K562 (cell line): ENCODE results near the gene NQO2. TPM values are rescaled to one million over a fixed set of nuclear protein-coding genes. Genes with fewer than 3 reads are reported as not detected.

ENCODE experiments used
- ARID3A ChIP-seq: IDR thresholded peaks from 2 replicates; pipeline ENCODE4 v1.6.1; 2012; ENCODE audit warnings: low read depth, low read length, improper control_type of control experiment, borderline replicate concordance
- ATF1 ChIP-seq, 2 experiments: fragments of 450-650 bp in 1 of 2; IDR thresholded peaks; 2 replicates each; pipeline ENCODE4 v1.6.1; 2016; ENCODE audit warnings: missing compliant biosample characterization in 1 of 2, missing genetic modification characterization in 1 of 2
- CBFA2T3 ChIP-seq: fragments of 450-650 bp; IDR thresholded peaks from 2 replicates; pipeline ENCODE4 v1.6.1; 2017
- FIP1L1 ChIP-seq: fragments of 200-400 bp; formaldehyde crosslinking; IDR thresholded peaks from 2 replicates; pipeline ENCODE4 v1.6.1; 2018; ENCODE audit warnings: mild to moderate bottlenecking, low read depth, low read length; ENCODE audit not compliant: poor library complexity, severe bottlenecking
- FOXJ2 ChIP-seq: fragments of 200-800 bp; sonication (Bioruptor generic); IDR thresholded peaks from 2 replicates; pipeline ENCODE4 v1.6.1; 2016; ENCODE audit warnings: missing genetic modification characterization, missing compliant biosample characterization
- IRF1 ChIP-seq: sonication (generic); formaldehyde crosslinking; IDR thresholded peaks from 2 replicates; pipeline ENCODE4 v1.8.0; 2022; ENCODE audit warnings: missing genetic modification reagents, mild to moderate bottlenecking, borderline replicate concordance
- NCOA2 ChIP-seq, 2 experiments: fragments of 450-650 bp; IDR thresholded peaks; 2 replicates each; pipeline ENCODE4 v1.6.1; 2018; ENCODE audit warnings: mild to moderate bottlenecking in 2 of 2, moderate library complexity in 1 of 2; ENCODE audit not compliant: partially characterized antibody in 2 of 2
- NR2C2 ChIP-seq, 2 experiments: fragments of 200-800 bp in 1 of 2; sonication (Bioruptor generic) in 1 of 2; sonication (generic) in 1 of 2; formaldehyde crosslinking in 1 of 2; IDR thresholded peaks; 2 replicates each; pipeline versions ENCODE4 v1.6.1 to v1.8.0; 2016 to 2022; ENCODE audit warnings: mild to moderate bottlenecking in 1 of 2, missing compliant biosample characterization in 1 of 2, missing genetic modification characterization in 1 of 2, missing genetic modification reagents in 1 of 2
- NRF1 ChIP-seq, 2 experiments: fragments of 450-650 bp; IDR thresholded peaks in 1 of 2; conservative IDR thresholded peaks in 1 of 2; 2 replicates each; pipeline ENCODE4 v1.6.1; 2014; ENCODE audit warnings: mild to moderate bottlenecking in 2 of 2
- PCBP2 ChIP-seq: fragments of 200-400 bp; formaldehyde crosslinking; IDR thresholded peaks from 2 replicates; pipeline ENCODE4 v1.6.1; 2018; ENCODE audit warnings: low read length, low read depth, mild to moderate bottlenecking, moderate library complexity; ENCODE audit not compliant: poor library complexity, severe bottlenecking
- RBBP5 ChIP-seq: fragments of 200-600 bp; sonication (generic); IDR thresholded peaks from 2 replicates; pipeline ENCODE4 v1.6.1; 2012; ENCODE audit warnings: borderline replicate concordance, mild to moderate bottlenecking, low read length, control low read depth, inconsistent platforms; ENCODE audit not compliant: insufficient read depth, poor library complexity, severe bottlenecking
- ZNF133 ChIP-seq: fragments of 250-450 bp; sonication (Bioruptor Pico); IDR thresholded peaks from 2 replicates; pipeline ENCODE4 v1.4.0; 2020; ENCODE audit warnings: mild to moderate bottlenecking
- ZNF408 ChIP-seq: fragments of 250-450 bp; sonication (Bioruptor Pico); IDR thresholded peaks from 2 replicates; pipeline ENCODE4 v1.4.0; 2020; ENCODE audit warnings: low read depth, mild to moderate bottlenecking, moderate library complexity
- ZNF592 ChIP-seq: fragments of 450-650 bp; IDR thresholded peaks from 2 replicates; pipeline ENCODE4 v1.6.1; 2017; ENCODE audit warnings: antibody characterized with exemption, mild to moderate bottlenecking
- ZSCAN29 ChIP-seq: fragments of 450-650 bp; IDR thresholded peaks from 2 replicates; pipeline ENCODE4 v1.6.1; 2017
- polyA plus RNA-seq, 8 experiments: library from polyadenylated mRNA; depleted of rRNA in 4 of 8; stranded (reverse) in 5 of 8; unstranded in 3 of 8; fragments of >200 nt; fragmentation: Nextera tagmentation in 2 of 8; fragmentation: Illumina TruSeq in 1 of 8; extraction: Ambion mirVana in 2 of 8; extraction: Trizol in 1 of 8; gene quantifications; 2 replicates each; pipeline versions ENCODE4 v1.2.1 to v1.2.3, GENCODE V29; 2011 to 2014; ENCODE audit warnings: inconsistent platforms in 1 of 8, missing spikeins in 1 of 8
- total RNA-seq, 7 experiments: library from RNA; depleted of rRNA in 6 of 7; stranded (reverse); fragments of >200 nt in 6 of 7; fragmentation: Illumina TruSeq in 2 of 7; extraction: Trizol in 2 of 7; gene quantifications; 2 replicates each; pipeline versions ENCODE4 v1.2.1 to v1.2.3, GENCODE V29; 2011 to 2021; ENCODE audit warnings: low replicate concordance in 1 of 7

The NQO2 gene
- total and polyA plus RNA-seq, 9 of the 15 experiments (the other 6 are each of a cell fraction or from before 2014, with no cell fraction given) = 54.6 to 214 (median 116) TPM

GRCh38 chr6:2966347-2966746 lies 33.3 kb upstream of the NQO2 start (continued):
- no peak for TF ChIP-seq FOXJ2 (tag)
- TF ChIP-seq IRF1 (CRISPR knock-in tag) = no peak
- no peak for TF ChIP-seq FIP1L1
- TF ChIP-seq ATF1 (CRISPR knock-in tag; IDR thresholded peaks at IDR 0.05) = no peak
- peak; percentile 46; the same call in 1 of the 2 replicates for TF ChIP-seq ATF1 (tag; IDR thresholded peaks at IDR 0.05)
- no peak for TF ChIP-seq ZNF408
- TF ChIP-seq NR2C2 (CRISPR knock-in tag; IDR thresholded peaks at IDR 0.05) = no peak
- peak; percentile 59; the same call in 1 of the 2 replicates for TF ChIP-seq NR2C2 (tag; IDR thresholded peaks at IDR 0.05)
- TF ChIP-seq ZNF133 (CRISPR knock-in tag) = no peak
- TF ChIP-seq NCOA2 (IDR thresholded peaks at IDR 0.05; ENCODE audit: partially characterized antibody in 2 of 2) = no peak
- TF ChIP-seq NRF1 (conservative IDR thresholded peaks at IDR 0.05 in 1 of 2, IDR thresholded peaks at IDR 0.05 in 1 of 2) = 0 out of 4 replicates have a peak, but pooled peaks of 1 of the 2 experiments have one; percentile 21
- no peak for TF ChIP-seq ARID3A
- no peak for TF ChIP-seq ZSCAN29
- no peak for TF ChIP-seq PCBP2
- TF ChIP-seq CBFA2T3 = 0 out of 2 replicates have a peak, but pooled peaks have one; percentile 38
- no peak for TF ChIP-seq RBBP5
- TF ChIP-seq ZNF592 = peak; percentile 83
